Measurements from ENCODE around the gene GALK1. TPM values are rescaled to one million over a fixed set of nuclear protein-coding genes. Genes with fewer than 3 reads are reported as not detected.

Gene GALK1
- total RNA-seq, 1 donor from 2014 or later, result 18.5 TPM

DNA sequence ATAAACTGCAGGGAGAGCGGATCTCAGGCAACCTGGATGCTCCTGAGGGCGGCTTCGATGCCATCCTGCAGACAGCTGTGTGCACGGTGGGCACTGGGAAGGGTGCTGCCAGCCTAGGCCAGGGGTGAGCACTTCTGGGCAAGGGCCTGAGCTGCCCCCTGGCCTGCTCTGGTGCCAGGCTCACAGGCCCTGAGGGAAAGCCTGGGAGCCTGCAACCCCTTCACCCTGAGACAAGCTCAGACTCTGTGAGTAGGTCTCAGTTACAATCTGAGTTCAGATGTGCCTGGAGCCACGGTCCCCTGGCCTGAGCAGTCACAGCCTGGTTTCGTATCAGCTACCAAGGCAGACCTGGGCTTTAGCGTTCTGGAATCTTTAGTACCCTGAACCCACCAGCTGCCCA lies 35.6 kb downstream of the GALK1 start:
- no peak for DNase-seq (ENCODE audit: low read depth)

DNA sequence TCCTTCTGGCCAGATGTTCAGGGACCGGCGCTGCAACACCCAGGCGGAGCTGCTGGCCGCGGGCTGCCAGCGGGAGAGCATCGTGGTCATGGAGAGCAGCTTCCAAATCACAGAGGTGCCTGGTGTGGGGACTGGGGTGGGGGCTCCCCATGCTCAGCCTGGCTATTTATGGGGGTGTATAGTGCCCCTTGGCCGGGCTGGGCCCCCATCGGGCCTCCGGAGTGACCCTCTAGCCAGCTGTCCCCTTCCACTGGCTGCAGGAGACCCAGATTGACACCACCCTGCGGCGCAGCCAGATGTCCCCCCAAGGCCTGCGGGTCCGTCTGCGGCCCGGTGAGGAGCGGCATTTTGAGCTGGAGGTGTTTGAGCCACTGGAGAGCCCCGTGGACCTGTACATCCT lies 37.6 kb downstream of the GALK1 start:
- no peak for DNase-seq (ENCODE audit: low read depth)

DNA sequence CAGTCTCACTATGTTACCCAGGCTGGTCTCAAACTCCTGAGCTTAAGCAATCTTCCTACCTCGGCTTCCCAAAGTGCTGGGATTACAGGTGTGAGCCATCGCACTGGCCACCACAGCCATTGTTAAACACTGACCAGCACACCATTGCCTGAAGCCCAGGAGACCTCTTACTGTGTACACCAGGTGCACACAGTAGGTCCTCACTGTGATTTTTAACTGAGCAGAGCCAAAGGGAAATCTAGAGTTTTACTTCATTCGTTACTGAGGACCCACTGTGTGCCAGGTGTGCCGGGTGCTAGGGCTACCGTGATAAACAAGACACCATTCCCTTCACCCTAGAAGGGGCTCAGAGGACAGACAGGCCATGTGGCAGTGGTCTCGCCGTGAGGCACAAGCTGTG lies 39.5 kb downstream of the GALK1 start:
- DNase-seq (ENCODE audit: low read depth), result no peak

DNA sequence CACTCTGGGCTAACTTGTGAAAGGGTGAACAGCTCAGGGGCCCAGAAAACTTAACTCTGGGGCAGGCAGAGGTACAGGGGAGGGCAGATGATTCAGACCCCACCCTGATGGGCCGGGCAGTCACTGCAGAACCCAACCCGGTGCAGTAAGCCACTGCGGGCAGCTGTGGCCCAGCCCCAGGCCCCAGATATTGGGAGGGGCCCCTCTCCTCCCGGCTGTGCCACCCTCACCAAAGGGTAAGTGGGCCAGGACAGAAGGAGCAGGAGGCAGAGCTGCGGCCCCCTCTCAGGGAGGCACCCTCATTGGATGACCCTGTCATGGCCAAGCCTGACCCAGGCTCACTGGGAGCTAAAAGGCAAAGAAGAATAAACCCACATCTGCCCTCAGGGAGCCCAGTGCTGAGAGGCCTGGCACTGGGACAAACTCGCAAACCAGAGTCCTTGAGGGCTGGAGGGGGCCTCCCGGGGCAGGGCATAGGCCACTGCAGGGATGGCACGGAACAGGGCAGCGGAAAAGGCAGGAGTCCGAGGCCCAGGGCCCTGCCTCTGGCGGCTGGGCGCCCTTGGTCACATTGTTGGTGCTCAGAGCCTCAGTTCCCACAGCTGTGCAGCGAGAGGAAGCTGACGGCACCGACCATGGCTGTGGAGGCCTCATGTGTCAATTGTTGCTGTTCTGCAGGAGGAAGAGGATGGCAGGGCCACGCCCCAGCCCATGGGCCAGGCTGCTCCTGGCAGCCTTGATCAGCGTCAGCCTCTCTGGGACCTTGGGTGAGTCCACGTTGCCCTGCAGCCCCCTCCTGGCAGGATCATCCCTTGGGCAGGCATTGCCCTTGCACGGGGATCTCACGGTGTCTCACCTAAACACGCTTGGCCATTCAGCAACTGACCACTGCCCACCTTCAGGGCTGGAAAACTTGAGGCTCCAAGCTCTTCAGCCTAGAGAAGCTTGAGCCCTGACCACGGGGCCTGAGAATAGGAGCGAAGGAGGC lies 40.7 kb downstream of the GALK1 start:
- no peak for DNase-seq (ENCODE audit: low read depth)

DNA sequence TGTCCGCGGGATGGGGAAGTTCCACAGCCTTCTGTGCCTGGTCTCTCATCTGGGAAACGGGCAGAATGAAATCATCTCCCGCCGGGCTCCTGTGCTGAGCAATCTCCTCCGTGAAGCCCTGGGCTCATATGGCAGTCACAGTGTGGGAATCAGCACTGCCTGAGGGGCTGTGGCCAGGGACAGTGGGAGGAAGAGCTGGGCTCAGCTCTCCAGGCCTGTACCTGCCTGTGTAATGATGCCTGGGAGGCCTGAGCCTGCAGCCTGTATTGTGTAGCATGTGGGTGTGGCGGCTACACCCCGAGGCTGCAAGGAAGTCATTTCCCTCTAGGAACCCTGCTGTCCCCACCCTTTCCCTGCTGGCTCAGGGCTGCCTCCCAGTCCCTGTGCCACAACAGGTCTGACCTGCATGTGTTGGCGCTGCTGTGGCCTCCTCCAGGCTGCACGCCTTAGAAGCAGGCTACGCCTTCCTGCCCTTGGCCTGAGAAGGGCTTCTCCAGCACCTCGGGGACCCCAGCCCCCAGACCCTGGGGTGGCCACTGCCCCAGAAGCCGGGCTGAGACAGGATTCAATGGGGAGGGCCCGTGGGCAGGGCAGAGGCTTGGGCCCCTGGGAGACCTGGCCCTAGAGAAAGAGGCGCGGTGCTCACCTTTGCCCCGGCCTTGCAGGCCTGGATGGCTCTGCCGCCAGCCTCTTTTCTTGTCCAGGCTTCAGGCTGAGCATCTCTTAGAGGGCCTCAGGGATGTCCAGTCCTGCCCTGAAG lies 41.6 kb downstream of the GALK1 start:
- DNase-seq (ENCODE audit: low read depth), result no peak

DNA sequence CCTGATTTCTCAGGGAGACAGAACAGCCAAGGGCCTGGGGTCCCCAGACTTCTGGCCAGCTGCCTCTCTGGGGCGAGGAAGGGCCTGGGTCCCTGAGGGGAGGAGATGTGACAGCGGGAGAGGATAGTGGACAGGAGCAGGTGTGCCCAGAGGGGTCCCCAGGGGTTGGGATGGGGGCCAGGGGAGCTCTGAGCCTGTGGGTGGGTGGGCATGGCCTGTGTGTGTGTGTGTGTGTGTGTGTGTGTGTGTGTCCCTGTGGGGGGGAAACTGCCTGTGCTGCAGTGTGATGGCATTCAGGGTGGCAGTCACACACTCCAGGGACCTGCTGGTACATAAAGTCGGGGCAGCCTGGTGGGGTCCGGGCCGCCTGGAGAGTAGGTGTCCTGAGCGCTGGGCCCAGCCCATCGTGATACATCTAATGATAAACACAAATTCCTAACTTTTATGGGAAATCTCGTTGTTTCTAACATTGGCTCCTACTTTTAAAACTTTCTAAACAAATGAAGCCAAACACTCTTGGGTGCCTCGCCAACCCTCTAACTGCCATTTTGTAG lies 42.4 kb downstream of the GALK1 start:
- no peak for DNase-seq (ENCODE audit: low read depth)

DNA sequence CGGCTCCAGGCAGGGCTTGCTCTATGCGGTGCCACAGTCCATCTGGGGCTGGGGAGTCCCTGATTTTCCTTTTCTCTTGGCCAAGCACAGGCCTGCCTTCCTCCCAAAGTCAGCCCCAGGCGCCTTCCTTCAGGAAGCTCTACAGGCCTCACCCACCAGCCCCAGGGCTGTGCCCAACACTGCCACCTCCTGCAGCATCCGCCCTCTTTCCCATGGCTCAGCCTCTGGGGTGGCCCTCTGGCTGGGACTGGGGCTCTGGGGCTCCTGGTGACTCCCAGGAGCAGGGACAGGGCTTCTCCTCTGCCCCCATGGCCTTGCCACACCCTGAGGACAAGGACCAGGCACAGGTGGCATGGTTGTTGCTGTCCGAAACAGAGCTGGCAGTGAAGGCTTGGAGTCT lies 42.9 kb downstream of the GALK1 start:
- no peak for DNase-seq (ENCODE audit: low read depth)

DNA sequence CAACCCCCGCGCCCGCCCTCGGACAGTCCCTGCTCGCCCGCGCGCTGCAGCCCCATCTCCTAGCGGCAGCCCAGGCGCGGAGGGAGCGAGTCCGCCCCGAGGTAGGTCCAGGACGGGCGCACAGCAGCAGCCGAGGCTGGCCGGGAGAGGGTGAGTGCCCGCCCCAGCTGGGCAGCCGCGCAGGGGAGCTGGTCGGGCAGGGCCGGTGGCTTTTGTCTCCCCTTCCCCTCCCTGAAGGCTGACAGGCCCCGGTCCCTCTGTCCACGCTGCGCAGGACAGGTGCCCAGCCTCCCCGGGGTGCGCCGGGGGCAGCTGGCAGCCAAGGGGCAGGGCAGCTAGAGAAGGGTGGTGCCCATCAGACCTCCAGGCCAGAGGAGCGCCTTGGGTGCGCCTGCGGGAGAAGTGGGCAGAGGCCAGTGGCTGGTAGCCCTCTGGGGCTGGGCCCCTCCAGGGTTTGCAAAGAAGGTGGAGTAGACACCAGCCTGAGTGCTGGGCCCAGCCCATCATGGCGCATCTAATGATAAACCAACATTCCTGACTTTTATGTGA lies 43.5 kb downstream of the GALK1 start:
- no peak for DNase-seq (ENCODE audit: low read depth)

DNA sequence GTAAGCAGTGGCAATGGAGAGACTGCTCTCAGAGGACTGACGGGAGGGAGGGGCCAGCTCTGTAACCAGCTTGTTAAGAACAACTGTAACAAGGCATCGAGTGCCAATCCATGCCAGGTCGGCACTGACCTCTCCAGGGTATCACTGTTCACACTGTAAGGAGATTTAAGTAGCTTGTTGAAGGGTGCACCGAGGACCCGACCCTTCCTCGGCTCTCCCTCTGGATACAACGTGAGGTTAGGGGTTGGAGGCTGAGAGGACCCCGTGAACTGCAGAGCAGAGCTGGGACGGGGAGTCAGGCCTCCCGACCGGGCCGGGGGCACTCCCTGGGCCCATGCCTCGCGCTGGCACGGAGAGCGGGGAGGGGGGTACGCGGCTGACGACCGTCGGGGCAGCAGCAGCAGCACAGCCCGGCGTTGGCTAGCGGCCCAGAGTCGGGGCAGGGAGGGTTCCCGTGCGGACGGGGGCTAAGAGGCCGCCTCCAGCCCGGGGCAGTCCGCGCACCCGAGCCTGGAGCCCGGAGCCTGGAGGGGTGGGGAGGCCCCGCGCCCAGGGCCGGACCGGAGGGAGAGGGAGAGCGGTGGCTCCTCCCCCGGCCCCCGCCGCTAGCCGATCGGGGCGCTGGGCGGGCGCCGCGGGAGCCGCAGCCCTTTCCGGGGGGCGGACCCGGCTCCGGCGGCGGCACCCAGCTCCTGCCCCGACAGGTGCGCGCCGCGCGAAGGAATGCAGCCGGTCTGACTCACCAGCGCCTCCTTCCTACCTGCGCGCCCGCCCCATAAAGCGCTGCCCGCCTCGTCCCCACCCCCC lies 44.1 kb downstream of the GALK1 start, which contains the start of gene ITGB4:
Gene ITGB4, plus strand, starts transcription at position 804 of the 807 bp plus-strand sequence. CDS start 3,245 bp downstream, outside the sequence.
- DNase-seq (ENCODE audit: low read depth), result no peak

DNA sequence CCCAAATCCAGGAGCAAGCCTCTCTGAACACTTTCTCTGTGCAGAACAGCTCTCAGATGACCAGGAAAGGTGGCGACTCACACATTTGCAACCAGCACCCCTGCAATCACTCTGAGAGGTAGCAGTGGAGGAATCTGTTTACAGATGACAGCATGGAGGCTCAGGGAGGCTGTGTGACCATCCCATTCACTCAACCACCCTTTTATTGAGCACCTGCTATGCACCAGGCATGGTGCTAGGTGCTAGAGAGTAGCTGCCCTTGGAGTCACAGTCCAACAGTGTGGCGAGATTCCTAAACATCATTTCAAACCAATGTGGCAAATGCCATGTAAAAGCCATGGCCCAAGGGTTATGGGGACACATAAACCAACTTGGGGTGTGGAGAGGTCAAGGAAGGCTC lies 45.3 kb downstream of the GALK1 start:
- DNase-seq (ENCODE audit: low read depth), result no peak

DNA sequence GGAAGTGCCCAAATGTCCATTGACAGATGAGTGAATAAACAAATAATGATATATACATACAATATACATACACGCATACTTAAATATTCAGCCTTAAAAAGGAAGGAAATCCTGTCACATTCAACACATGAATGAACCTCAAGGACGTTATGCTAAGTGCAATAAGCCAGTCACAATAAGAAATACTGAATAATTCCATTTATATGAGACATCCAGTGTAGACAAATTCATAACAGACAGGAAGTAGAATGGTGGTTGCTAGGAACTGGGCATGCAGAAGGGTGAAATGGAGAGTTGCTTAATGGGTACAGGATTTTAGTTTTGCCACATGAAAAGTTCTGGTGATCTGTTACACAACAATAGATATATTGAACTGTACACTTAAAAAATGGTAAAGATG lies 52.5 kb downstream of the GALK1 start:
- no peak for DNase-seq (ENCODE audit: low read depth)

Small RNA genes lying within 50 kb of the gene (microRNA-seq; reads per million reads assigned to microRNA genes)
- gene MIR4738, result not detected

Other genes starting within 250 kb of the GALK1 start
- 14.4 and 16.9 TPM in 2 replicates for gene CASKIN2, start 249.7 kb downstream of the GALK1 start, total RNA-seq
- gene TSEN54, start 248.7 kb downstream of the GALK1 start, total RNA-seq, result 28.2 and 44.4 TPM in 2 replicates
- 0.68 and 0.75 TPM in 2 replicates for gene LLGL2, start 239.5 kb downstream of the GALK1 start, total RNA-seq
- gene MYO15B, start 177.4 kb downstream of the GALK1 start, total RNA-seq, result 0.11 and 0.26 TPM in 2 replicates
- 1.8 and 4.4 TPM in 2 replicates for gene SMIM5, start 131.8 kb downstream of the GALK1 start, total RNA-seq
- 19.9 and 20.7 TPM in 2 replicates for gene RECQL5, start 98.0 kb downstream of the GALK1 start, total RNA-seq
- gene SAP30BP, start 97.9 kb downstream of the GALK1 start, total RNA-seq, result 34.3 and 47.4 TPM in 2 replicates
- gene ITGB4, start 43.7 kb downstream of the GALK1 start, total RNA-seq, result 0.13 TPM in 1 of 2 replicates, not detected in the other
- gene UNK, start 19.6 kb upstream of the GALK1 start, total RNA-seq, result 12.7 and 23.6 TPM in 2 replicates
- gene UNC13D, start 79.2 kb upstream of the GALK1 start, total RNA-seq, result 0.68 and 1.9 TPM in 2 replicates
- gene WBP2, start 90.1 kb upstream of the GALK1 start, total RNA-seq, result 47.5 and 60.3 TPM in 2 replicates
- 7.2 and 8.8 TPM in 2 replicates for gene TRIM47, start 113.4 kb upstream of the GALK1 start, total RNA-seq
- 22.8 and 25.3 TPM in 2 replicates for gene TRIM65, start 131.8 kb upstream of the GALK1 start, total RNA-seq
- gene MRPL38, start 139.7 kb upstream of the GALK1 start, total RNA-seq, result 38.2 and 43.4 TPM in 2 replicates
- gene FBF1, start 175.8 kb upstream of the GALK1 start, total RNA-seq, result 7.8 and 10.4 TPM in 2 replicates
- gene ACOX1, start 214.0 kb upstream of the GALK1 start, total RNA-seq, result 41.5 and 42.3 TPM in 2 replicates
- 16.7 and 18.3 TPM in 2 replicates for gene TEN1, start 214.0 kb upstream of the GALK1 start, total RNA-seq
- 3.6 and 4.9 TPM in 2 replicates for gene CDK3, start 235.7 kb upstream of the GALK1 start, total RNA-seq

Data from myocyte (in vitro differentiated cells).